ENCODE data around the gene SYNPO2. TPM values are rescaled to one million over a fixed set of nuclear protein-coding genes. Genes with fewer than 3 reads are reported as not detected.
"Not testable (repeated sequence)": the region's sequence is repeated elsewhere in the genome, so short reads cannot be mapped to it uniquely, and the experiment has no call there.

Gene SYNPO2
- total RNA-seq, 6 experiments from 2014 or later, result 2.7 to 11.2 (median 8.2) TPM

DNA sequence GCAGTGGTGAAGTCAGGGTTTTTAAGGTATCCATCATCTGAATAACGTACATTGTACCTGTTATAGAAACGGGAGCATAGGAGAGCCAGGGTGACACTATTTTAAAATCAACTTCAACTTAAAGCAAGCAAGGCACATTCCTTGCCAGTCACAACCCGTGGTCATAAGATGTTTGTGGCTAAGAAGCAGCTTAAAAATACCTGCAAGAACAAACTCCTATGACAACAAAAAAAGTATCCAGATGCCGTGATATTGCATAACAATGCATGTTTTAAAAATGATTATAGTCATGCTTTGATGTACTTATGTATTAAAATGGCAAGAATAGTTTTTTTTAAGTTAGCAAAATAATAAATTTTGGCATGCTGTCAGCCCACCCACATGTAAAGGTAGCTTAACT lies 16.5 kb upstream of the SYNPO2 start:
- Histone ChIP-seq H3K27me3 (no peaks in the 10 kb centered on the region), H3K36me3 (no peaks in the 10 kb centered on the region), H3K9me3 (no peaks in the 10 kb centered on the region), H3K27ac (no peak overlapping the region), H3K4me3 (no peak overlapping the region), H3K4me1 (no peaks in the 10 kb centered on the region)
- DNase-seq (no peak), ATAC-seq (no peak)
- intact Hi-C loops (cut with DNase I), result no loop called here
- WGBS (ENCODE audit: insufficient coverage, low coverage, low lambda C conversion rate, missing lambda C conversion rate), result 85% methylated on average over 4 of the region's 4 CpGs
- no peak for TF ChIP-seq POLR2A (IDR thresholded peaks at IDR 0.05)
- TF ChIP-seq, protein P1, sequence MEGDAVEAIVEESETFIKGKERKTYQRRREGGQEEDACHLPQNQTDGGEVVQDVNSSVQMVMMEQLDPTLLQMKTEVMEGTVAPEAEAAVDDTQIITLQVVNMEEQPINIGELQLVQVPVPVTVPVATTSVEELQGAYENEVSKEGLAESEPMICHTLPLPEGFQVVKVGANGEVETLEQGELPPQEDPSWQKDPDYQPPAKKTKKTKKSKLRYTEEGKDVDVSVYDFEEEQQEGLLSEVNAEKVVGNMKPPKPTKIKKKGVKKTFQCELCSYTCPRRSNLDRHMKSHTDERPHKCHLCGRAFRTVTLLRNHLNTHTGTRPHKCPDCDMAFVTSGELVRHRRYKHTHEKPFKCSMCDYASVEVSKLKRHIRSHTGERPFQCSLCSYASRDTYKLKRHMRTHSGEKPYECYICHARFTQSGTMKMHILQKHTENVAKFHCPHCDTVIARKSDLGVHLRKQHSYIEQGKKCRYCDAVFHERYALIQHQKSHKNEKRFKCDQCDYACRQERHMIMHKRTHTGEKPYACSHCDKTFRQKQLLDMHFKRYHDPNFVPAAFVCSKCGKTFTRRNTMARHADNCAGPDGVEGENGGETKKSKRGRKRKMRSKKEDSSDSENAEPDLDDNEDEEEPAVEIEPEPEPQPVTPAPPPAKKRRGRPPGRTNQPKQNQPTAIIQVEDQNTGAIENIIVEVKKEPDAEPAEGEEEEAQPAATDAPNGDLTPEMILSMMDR (IDR thresholded peaks at IDR 0.05), result no peak

DNA sequence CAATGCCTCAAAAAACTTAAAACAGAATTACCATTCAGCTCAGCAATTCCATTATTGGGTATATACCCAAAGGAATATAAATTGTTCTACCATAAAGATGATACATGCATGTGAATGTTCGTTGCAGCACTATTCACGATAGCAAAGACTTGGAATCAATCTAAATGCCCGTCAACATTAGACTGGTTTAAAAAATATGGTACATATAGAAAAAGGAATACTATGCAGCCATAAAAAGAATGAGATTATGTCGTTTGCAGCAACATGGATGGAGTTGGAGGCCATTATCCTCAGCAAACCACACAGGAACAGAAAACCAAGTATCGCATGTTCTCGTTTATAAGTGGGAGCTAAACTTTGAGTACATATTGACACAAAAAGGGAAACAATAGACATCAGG lies 10.9 kb upstream of the SYNPO2 start:
- DNase-seq, result no peak
- intact Hi-C loops (cut with DNase I), result no loop called here
- Histone ChIP-seq H3K27ac (no peak overlapping the region), H3K4me3 (no peak overlapping the region), H3K36me3 (no peaks in the 10 kb centered on the region), H3K4me1 (no peaks in the 10 kb centered on the region), H3K27me3 (no peaks in the 10 kb centered on the region), H3K9me3 (no peaks in the 10 kb centered on the region)
- ATAC-seq, result no peak
- TF ChIP-seq, protein P1 (IDR thresholded peaks at IDR 0.05), result no peak
- TF ChIP-seq POLR2A (IDR thresholded peaks at IDR 0.05), result no peak
- 88% methylated on average over 6 of the region's 6 CpGs for WGBS (ENCODE audit: insufficient coverage, low coverage, low lambda C conversion rate, missing lambda C conversion rate)

DNA sequence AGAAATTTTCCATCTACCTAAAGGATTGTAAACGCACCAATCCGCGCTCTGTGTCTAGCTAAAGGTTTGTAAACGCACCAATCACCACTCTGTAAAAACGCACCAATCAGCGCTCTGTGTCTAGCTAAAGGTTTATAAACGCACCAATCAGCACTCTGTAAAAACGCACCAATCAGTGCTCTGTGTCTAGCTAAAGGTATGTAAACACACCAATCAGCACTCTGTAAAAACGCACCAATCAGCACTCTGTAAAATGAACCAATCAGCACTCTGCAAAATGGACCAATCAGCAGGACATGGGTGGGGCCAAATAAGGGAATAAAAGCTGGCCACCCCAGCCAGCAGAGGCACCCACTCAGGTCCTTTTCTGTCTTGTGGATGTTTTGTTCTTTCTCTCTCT lies 10.1 kb upstream of the SYNPO2 start:
- WGBS (ENCODE audit: insufficient coverage, low coverage, low lambda C conversion rate, missing lambda C conversion rate), result 89% methylated on average over 8 of the region's 9 CpGs
- intact Hi-C loops (cut with DNase I); ATAC-seq; H3K27me3 ChIP-seq; DNase-seq; H3K9me3 ChIP-seq; H3K27ac ChIP-seq; H3K36me3 ChIP-seq; H3K4me3 ChIP-seq; H3K4me1 ChIP-seq: not testable (repeated sequence)

DNA sequence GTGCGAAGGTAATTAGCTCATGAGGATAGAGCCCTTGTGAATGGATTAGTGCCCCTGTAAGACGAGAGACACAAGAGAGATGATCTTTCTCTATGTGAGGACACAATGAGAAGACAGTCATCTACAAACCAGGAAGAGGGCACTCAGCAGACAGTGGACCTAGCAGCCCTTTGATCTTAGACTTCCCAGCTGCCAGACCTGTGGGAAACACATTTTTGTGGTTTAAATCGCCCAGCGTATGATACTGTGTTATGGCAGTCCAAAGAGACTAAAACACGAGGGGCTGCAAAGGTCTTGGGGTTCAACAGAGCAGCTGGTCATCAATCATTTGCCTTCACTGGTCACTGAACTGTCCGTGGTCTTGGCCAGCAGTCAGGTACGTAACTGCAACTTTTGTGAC lies 9.2 kb upstream of the SYNPO2 start:
- no peaks in the 10 kb centered on the region for H3K9me3 ChIP-seq
- no peak for TF ChIP-seq POLR2A (IDR thresholded peaks at IDR 0.05)
- WGBS (ENCODE audit: insufficient coverage, low coverage, low lambda C conversion rate, missing lambda C conversion rate), result 74% methylated on average over 2 of the region's 7 CpGs

DNA sequence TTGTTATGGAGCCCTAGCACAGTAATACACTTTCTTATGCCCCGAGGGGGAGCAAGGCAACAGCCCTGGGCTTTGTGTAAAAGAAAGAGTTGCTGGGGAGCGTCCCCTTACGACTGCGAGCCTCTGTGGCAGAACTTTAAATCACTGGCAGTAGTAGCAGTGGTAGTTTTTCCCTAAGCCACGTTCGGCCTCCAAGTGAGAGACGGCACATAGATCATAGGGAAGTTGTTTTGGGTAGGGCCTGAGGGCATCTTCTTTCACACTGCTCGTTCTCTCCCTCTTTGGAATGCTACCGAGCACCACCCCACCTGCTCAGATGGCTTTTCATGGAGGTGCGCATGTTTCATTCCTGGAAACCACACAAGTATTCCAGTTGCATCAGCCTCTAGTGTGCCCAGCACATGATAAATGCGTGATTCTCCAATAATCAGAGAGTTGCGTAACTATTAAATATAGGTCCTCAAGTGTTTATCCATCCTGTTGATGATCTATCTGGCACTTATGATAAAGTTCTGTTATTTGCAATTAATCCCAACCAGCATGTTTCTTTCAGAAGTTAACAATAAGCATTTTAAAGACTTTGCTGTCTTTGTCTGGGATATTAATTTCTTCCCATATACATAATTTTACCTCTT lies 7.0 kb upstream of the SYNPO2 start:
- TF ChIP-seq, protein P1 (IDR thresholded peaks at IDR 0.05), result no peak
- no peak for TF ChIP-seq POLR2A (IDR thresholded peaks at IDR 0.05)
- no peaks in the 10 kb centered on the region for H3K4me1 ChIP-seq
- no peak overlapping the region for H3K4me3 ChIP-seq
- no peak overlapping the region for H3K27ac ChIP-seq
- no peaks in the 10 kb centered on the region for H3K9me3 ChIP-seq
- no peaks in the 10 kb centered on the region for H3K36me3 ChIP-seq
- no peaks in the 10 kb centered on the region for H3K27me3 ChIP-seq
- DNase-seq (no peak), ATAC-seq (peak in 1 of 4 donors; percentile 32)
- 54% methylated on average over 6 of the region's 12 CpGs for WGBS (ENCODE audit: insufficient coverage, low coverage, low lambda C conversion rate, missing lambda C conversion rate)
- intact Hi-C loops (cut with DNase I), result no loop called here

More for the DNA sequence above, 9.2 kb upstream of the SYNPO2 start:
- Histone ChIP-seq H3K4me1 (no peaks in the 10 kb centered on the region), H3K36me3 (no peaks in the 10 kb centered on the region), H3K27me3 (no peaks in the 10 kb centered on the region), H3K4me3 (no peak overlapping the region), H3K27ac (no peak overlapping the region)
- DNase-seq (no peak), ATAC-seq (no peak)
- intact Hi-C loops (cut with DNase I), result no loop called here
